Endothelial cell of umbilical vein (primary cell): Measurements from ENCODE around the gene E2F2.

Source experiments
- EZH2 ChIP-seq: IDR thresholded peaks from 2 replicates; pipeline ENCODE4 v1.6.1; 2012; ENCODE audit warnings: borderline replicate concordance, low read depth, mild to moderate bottlenecking, moderate library complexity, low read length, inconsistent platforms; ENCODE audit not compliant: severe bottlenecking
- POLR2A ChIP-seq: IDR thresholded peaks from 2 replicates; pipeline ENCODE4 v1.6.1; 2012; ENCODE audit warnings: low read depth, mild to moderate bottlenecking, control low read depth, low read length
- TF ChIP-seq, protein P1 (sequence below): IDR thresholded peaks from 2 replicates; pipeline ENCODE4 v1.6.1; 2011; ENCODE audit not compliant: insufficient read depth, insufficient read length
- TF ChIP-seq, protein P2 (sequence below), 2 donors: IDR thresholded peaks; 1 replicate in 1 of 2; 2 replicates in 1 of 2; pipeline ENCODE4 v1.5.1; 2011; ENCODE audit warnings: low read length in 2 of 2, mild to moderate bottlenecking in 2 of 2, moderate library complexity in 2 of 2, control low read depth in 1 of 2, inconsistent platforms in 1 of 2, low read depth in 1 of 2; ENCODE audit not compliant: insufficient read depth in 1 of 2; ENCODE audit errors: extremely low read depth in 1 of 2

DNA sequence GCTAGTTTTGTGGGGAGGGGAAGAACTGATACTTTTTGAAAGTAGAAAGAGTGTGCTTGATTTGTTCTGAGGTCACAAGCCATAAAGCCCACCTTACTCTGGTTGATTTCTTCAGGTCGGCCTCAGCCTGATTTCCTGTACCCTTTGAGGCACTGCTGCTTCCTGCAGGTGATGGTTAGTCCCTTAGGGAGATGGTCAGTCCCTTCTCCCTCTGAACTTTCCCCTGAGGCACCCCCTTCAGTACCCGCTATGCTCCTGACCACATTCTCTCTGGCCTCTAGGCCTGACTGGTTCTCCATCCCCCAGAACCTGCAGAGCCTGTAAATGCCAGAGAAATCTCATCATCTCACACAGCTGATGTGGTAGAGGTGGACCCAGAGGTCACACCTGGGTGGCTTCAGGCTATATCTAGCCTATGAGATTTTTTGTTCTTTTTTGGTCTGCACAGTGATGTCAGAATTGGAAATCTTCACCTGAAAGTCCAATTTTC is 43.3 kb upstream of the E2F2 start:
- TF ChIP-seq, protein P1, sequence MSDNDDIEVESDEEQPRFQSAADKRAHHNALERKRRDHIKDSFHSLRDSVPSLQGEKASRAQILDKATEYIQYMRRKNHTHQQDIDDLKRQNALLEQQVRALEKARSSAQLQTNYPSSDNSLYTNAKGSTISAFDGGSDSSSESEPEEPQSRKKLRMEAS, result no peak
- TF ChIP-seq, protein P2, sequence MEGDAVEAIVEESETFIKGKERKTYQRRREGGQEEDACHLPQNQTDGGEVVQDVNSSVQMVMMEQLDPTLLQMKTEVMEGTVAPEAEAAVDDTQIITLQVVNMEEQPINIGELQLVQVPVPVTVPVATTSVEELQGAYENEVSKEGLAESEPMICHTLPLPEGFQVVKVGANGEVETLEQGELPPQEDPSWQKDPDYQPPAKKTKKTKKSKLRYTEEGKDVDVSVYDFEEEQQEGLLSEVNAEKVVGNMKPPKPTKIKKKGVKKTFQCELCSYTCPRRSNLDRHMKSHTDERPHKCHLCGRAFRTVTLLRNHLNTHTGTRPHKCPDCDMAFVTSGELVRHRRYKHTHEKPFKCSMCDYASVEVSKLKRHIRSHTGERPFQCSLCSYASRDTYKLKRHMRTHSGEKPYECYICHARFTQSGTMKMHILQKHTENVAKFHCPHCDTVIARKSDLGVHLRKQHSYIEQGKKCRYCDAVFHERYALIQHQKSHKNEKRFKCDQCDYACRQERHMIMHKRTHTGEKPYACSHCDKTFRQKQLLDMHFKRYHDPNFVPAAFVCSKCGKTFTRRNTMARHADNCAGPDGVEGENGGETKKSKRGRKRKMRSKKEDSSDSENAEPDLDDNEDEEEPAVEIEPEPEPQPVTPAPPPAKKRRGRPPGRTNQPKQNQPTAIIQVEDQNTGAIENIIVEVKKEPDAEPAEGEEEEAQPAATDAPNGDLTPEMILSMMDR (IDR thresholded peaks at IDR 0.05; ENCODE audit: extremely low read depth in 1 of 2, insufficient read depth in 1 of 2, low read depth in 1 of 2, low read length in 2 of 2), result no peak
- TF ChIP-seq POLR2A (no peak), EZH2 (no peak)
